HCT116 (cell line): ENCODE measurements around the gene ARHGAP19. TPM values are rescaled to one million over a fixed set of nuclear protein-coding genes. Genes with fewer than 3 reads are reported as not detected.

Experiments used
- ATAC-seq: fragments of 200-7000 bp; cut with Tn5 transposase; 2 replicates; pipeline ENCODE4 v1.9.1; 2020; ENCODE audit warnings: mild to moderate bottlenecking, moderate library complexity
- Bru-seq: library from RNA; stranded (reverse); fragments of 400-500 nt; gene quantifications from one replicate; lab custom pipeline; 2021; lab: Mats Ljungman, UMichigan
- BruChase-seq, 2 experiments: library from RNA; stranded (reverse); fragments of 400-500 nt; gene quantifications; one replicate each; lab custom pipeline; 2021; lab: Mats Ljungman, UMichigan
- BruUV-seq: library from RNA; stranded (reverse); fragments of 400-500 nt; replicated peaks from 2 replicates; lab custom pipeline; 2021; lab: Mats Ljungman, UMichigan
- CTCF ChIA-PET: fragments of 300-600 bp; sonication (Branson Sonifier 250); formaldehyde crosslinking; loops from one replicate; lab custom pipeline; 2021; ENCODE audit warnings: antibody characterized with exemption; lab: Charles Lee
- POLR2A ChIA-PET: fragments of 300-600, 350-600 bp; sonication (Branson Sonifier 250); formaldehyde crosslinking; loops from one replicate; lab custom pipeline; 2021; ENCODE audit warnings: antibody characterized with exemption; lab: Charles Lee
- RAD21 ChIA-PET, 2 experiments: fragments of 300-600 bp; sonication (Branson Sonifier 250); formaldehyde crosslinking; loops; one replicate each; lab custom pipeline; 2023; ENCODE audit warnings: low total read pairs in 2 of 2; ENCODE audit not compliant: uncharacterized antibody in 2 of 2, unreplicated experiment in 2 of 2, low non-redundant PET in 1 of 2; lab: Charles Lee
- DNase-seq: peaks from one replicate; pipeline ENCODE4 v3.0.0-alpha.2; 2010; ENCODE audit warnings: low read depth, low spot score
- H2AFZ ChIP-seq: fragments of 200-600 bp; shearing (Covaris generic), sonication (generic); 2 replicates; pipeline ENCODE4 v1.6.1; 2017; ENCODE audit warnings: low read depth, mixed run types, mixed read lengths, antibody characterized with exemption, low read length; ENCODE audit not compliant: poor library complexity, severe bottlenecking
- H3K27ac ChIP-seq: 2 replicates; pipeline ENCODE4 v1.5.1; 2012; ENCODE audit warnings: low read depth, low read length
- H3K27me3 ChIP-seq: fragments of 200-600 bp; sonication (generic); 2 replicates; pipeline ENCODE4 v1.6.1; 2016; ENCODE audit warnings: mixed run types, low read length, mixed read lengths; ENCODE audit not compliant: insufficient read depth
- H3K36me3 ChIP-seq, 2 experiments: fragments of 200-500 bp in 1 of 2; fragments of 200-600 bp in 1 of 2; sonication (Bioruptor generic) in 1 of 2; sonication (generic) in 1 of 2; 2 replicates each; pipeline versions ENCODE4 v1.5.1 to v1.6.1; 2014 to 2016; ENCODE audit warnings: low read length in 2 of 2, inconsistent platforms in 1 of 2, mixed read lengths in 1 of 2, mixed run types in 1 of 2; ENCODE audit not compliant: insufficient read depth in 2 of 2, control insufficient read depth in 1 of 2
- H3K4me1 ChIP-seq, 2 experiments: fragments of 200-600 bp in 1 of 2; sonication (generic) in 1 of 2; 2 replicates each; pipeline versions ENCODE4 v1.5.1 to v1.6.1; 2012 to 2017; ENCODE audit warnings: low read length in 2 of 2, inconsistent platforms in 1 of 2, mild to moderate bottlenecking in 1 of 2, mixed read lengths in 1 of 2, mixed run types in 1 of 2, moderate library complexity in 1 of 2; ENCODE audit not compliant: insufficient read depth in 2 of 2, control insufficient read depth in 1 of 2
- H3K4me2 ChIP-seq: fragments of 200-600 bp; sonication (generic); 2 replicates; pipeline ENCODE4 v1.6.1; 2017; ENCODE audit warnings: mixed run types, low read length, mixed read lengths
- H3K4me3 ChIP-seq, 2 experiments: fragments of 200-600 bp in 1 of 2; sonication (generic) in 1 of 2; replicated peaks in 1 of 2; 2 replicates each; pipeline ENCODE4 v1.5.1; 2011 to 2016; ENCODE audit warnings: low read length in 2 of 2, control low read depth in 1 of 2, low read depth in 1 of 2, mild to moderate bottlenecking in 1 of 2, mixed read lengths in 1 of 2, mixed run types in 1 of 2
- H3K79me2 ChIP-seq: fragments of 200-600 bp; sonication (generic); 2 replicates; pipeline ENCODE4 v1.6.1; 2017; ENCODE audit warnings: mild to moderate bottlenecking, mixed run types, low read length, moderate library complexity, mixed read lengths; ENCODE audit not compliant: insufficient read depth
- H3K9ac ChIP-seq: fragments of 200-600 bp; sonication (generic); 2 replicates; pipeline ENCODE4 v1.6.1; 2016; ENCODE audit warnings: low read length, mixed read lengths
- H3K9me2 ChIP-seq: fragments of 200-600 bp; sonication (generic), shearing (Covaris generic); 2 replicates; pipeline ENCODE4 v1.6.1; 2017; ENCODE audit warnings: mixed run types, mild to moderate bottlenecking, moderate library complexity; ENCODE audit not compliant: insufficient read depth
- H3K9me3 ChIP-seq, 2 experiments: fragments of 200-500 bp in 1 of 2; fragments of 200-600 bp in 1 of 2; sonication (Bioruptor generic) in 1 of 2; sonication (generic) in 1 of 2; 2 replicates each; pipeline ENCODE4 v1.6.1; 2014 to 2017; ENCODE audit warnings: low read length in 2 of 2, mixed read lengths in 2 of 2, inconsistent platforms in 1 of 2, low read depth in 1 of 2, mild to moderate bottlenecking in 1 of 2, mixed run types in 1 of 2, moderate library complexity in 1 of 2; ENCODE audit not compliant: control insufficient read depth in 1 of 2, insufficient read depth in 1 of 2
- H4K20me1 ChIP-seq: fragments of 200-600 bp; sonication (generic), shearing (Covaris generic); 2 replicates; pipeline ENCODE4 v1.6.1; 2017; ENCODE audit warnings: mixed run types, mild to moderate bottlenecking, moderate library complexity; ENCODE audit not compliant: insufficient read depth
- CBX3 ChIP-seq: IDR thresholded peaks from 2 replicates; pipeline ENCODE4 v1.6.1; 2012; ENCODE audit warnings: low read depth
- EGR1 ChIP-seq: IDR thresholded peaks from 2 replicates; pipeline ENCODE4 v1.6.1; 2012; ENCODE audit warnings: low read depth
- ELF1 ChIP-seq: IDR thresholded peaks from 2 replicates; pipeline ENCODE4 v1.6.1; 2012; ENCODE audit warnings: low read depth, borderline replicate concordance
- EZH2phosphoT487 ChIP-seq: fragments of 200-600 bp; IDR thresholded peaks from 2 replicates; pipeline ENCODE4 v1.6.1; 2018; ENCODE audit warnings: antibody characterized with exemption, borderline replicate concordance
- FOSL1 ChIP-seq: IDR thresholded peaks from 2 replicates; pipeline ENCODE4 v1.6.1; 2012; ENCODE audit warnings: low read depth
- JUND ChIP-seq: IDR thresholded peaks from 2 replicates; pipeline ENCODE4 v1.6.1; 2012
- POLR2A ChIP-seq: IDR thresholded peaks from 2 replicates; pipeline ENCODE4 v1.7.0; 2011; ENCODE audit warnings: borderline replicate concordance; ENCODE audit not compliant: insufficient read depth, insufficient read length; ENCODE audit errors: extremely low read depth
- POLR2AphosphoS5 ChIP-seq: IDR thresholded peaks from 2 replicates; pipeline ENCODE4 v1.6.1; 2011; ENCODE audit warnings: mild to moderate bottlenecking, low read depth, low read length, moderate library complexity
- RAD21 ChIP-seq: IDR thresholded peaks from 2 replicates; pipeline ENCODE4 v1.6.1; 2012; ENCODE audit warnings: low read depth, mild to moderate bottlenecking
- REST ChIP-seq: IDR thresholded peaks from 2 replicates; pipeline ENCODE4 v1.6.1; 2012; ENCODE audit warnings: low read depth
- SIN3A ChIP-seq: IDR thresholded peaks from 2 replicates; pipeline ENCODE4 v1.6.1; 2012; ENCODE audit warnings: low read depth
- SP1 ChIP-seq: IDR thresholded peaks from 2 replicates; pipeline ENCODE4 v1.6.1; 2012; ENCODE audit warnings: low read depth
- SRF ChIP-seq: IDR thresholded peaks from 2 replicates; pipeline ENCODE4 v1.6.1; 2012; ENCODE audit warnings: low read depth
- YY1 ChIP-seq: IDR thresholded peaks from 2 replicates; pipeline ENCODE4 v1.6.1; 2011; ENCODE audit warnings: low read length, low read depth, moderate library complexity, mild to moderate bottlenecking; ENCODE audit not compliant: insufficient replicate concordance; ENCODE audit errors: extremely low read depth
- ZFX ChIP-seq: fragments of 450-650 bp; IDR thresholded peaks from 2 replicates; pipeline ENCODE4 v1.6.1; 2017
- ZNF274 ChIP-seq: fragments of 200-500 bp; sonication (Bioruptor generic); IDR thresholded peaks from 2 replicates; pipeline ENCODE4 v1.6.1; 2014; ENCODE audit warnings: mild to moderate bottlenecking, low read depth, low read length, inconsistent platforms
- intact Hi-C: fragments of 100-400 bp; cut with micrococcal nuclease; formaldehyde crosslinking; loops from 2 replicates; pipeline ENCODE4 v1.10.0; 2022
- long read RNA-seq: library from polyadenylated mRNA; unstranded; transcript quantifications from one replicate; pipeline ENCODE4 v2.0.0, GENCODE V29; 2021; ENCODE audit not compliant: unreplicated experiment
- polyA plus RNA-seq: library from polyadenylated mRNA; unstranded; fragments of >200 nt; gene quantifications from 2 replicates; pipeline ENCODE4 v1.2.1, GENCODE V29; 2012; ENCODE audit warnings: missing spikeins
- total RNA-seq: library from RNA; stranded (reverse); gene quantifications from one replicate; pipeline ENCODE4 v1.2.1, GENCODE V29; 2021; ENCODE audit not compliant: unreplicated experiment
- TF ChIP-seq, protein P1 (sequence below): IDR thresholded peaks from 2 replicates; pipeline ENCODE4 v1.6.1; 2012
- TF ChIP-seq, protein P2 (sequence below): IDR thresholded peaks from 2 replicates; pipeline ENCODE4 v1.6.1; 2011; ENCODE audit warnings: mild to moderate bottlenecking, low read length, moderate library complexity; ENCODE audit not compliant: insufficient replicate concordance; ENCODE audit errors: extremely low read depth

Gene ARHGAP19, protein sequence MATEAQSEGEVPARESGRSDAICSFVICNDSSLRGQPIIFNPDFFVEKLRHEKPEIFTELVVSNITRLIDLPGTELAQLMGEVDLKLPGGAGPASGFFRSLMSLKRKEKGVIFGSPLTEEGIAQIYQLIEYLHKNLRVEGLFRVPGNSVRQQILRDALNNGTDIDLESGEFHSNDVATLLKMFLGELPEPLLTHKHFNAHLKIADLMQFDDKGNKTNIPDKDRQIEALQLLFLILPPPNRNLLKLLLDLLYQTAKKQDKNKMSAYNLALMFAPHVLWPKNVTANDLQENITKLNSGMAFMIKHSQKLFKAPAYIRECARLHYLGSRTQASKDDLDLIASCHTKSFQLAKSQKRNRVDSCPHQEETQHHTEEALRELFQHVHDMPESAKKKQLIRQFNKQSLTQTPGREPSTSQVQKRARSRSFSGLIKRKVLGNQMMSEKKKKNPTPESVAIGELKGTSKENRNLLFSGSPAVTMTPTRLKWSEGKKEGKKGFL
- 36.8 TPM for total RNA-seq
- 16.6 and 19.3 TPM in 2 replicates for polyA plus RNA-seq
- percentile 78 among the genes with signal in this experiment for Bru-seq, nascent RNA
- BruChase-seq, experiment 1, labeled RNA remaining after a 6-hour chase: percentile 99 among the genes with signal in this experiment
- BruChase-seq, experiment 2, labeled RNA remaining after a 2-hour chase: percentile 98 among the genes with signal in this experiment
- long read RNA-seq, full-length matches to known transcripts: 25 of 48 reads
- long read RNA-seq, partial matches to known transcripts: 4 of 48 reads
- long read RNA-seq, other reads (novel, unspliced or antisense): 19 of 48 reads

- H3K4me1 ChIP-seq: peaks cover 3 to 11% of the 10 kb centered on the region in 2 experiments; a peak in 2 of 4 replicates
- H3K9me2 ChIP-seq: no peaks in the 10 kb centered on the region
- no peaks in the 10 kb centered on the region for H3K27me3 ChIP-seq
- peak within 1 kb of the TSS; percentile 81 for H3K4me2 ChIP-seq
- ChIA-PET CTCF (interaction anchor here (3.1 kb wide), 1 partner anchor 14 kb away, joined by 15 read pairs; no protein-coding TSS in a partner anchor), RAD21 (no interaction called here), POLR2A (interaction anchor here (1.4 kb wide), 1 partner anchor 10 kb away, joined by 3 read pairs; no protein-coding TSS in a partner anchor)
- ATAC-seq (peak; percentile 96), DNase-seq (peak; percentile 98)
- peak within 1 kb of the TSS; percentile 82 for H2AFZ ChIP-seq
- peak within 1 kb of the TSS; percentile 83 for H3K9ac ChIP-seq
- intact Hi-C loops: loop anchor here (2.0 kb wide), 1 partner anchor 27 kb away; the partner anchor contains the start of gene FRAT1
- no peaks in the 10 kb centered on the region for H3K9me3 ChIP-seq
- H3K79me2 ChIP-seq: peaks cover 32% of the 10 kb centered on the region
- H4K20me1 ChIP-seq: no peaks in the 10 kb centered on the region
- no peaks in the 10 kb centered on the region; a peak in 1 of 4 replicates for H3K36me3 ChIP-seq
- H3K4me3 ChIP-seq: peak within 1 kb of the TSS; percentile 70 to 74
- H3K27ac ChIP-seq: peak within 1 kb of the TSS; percentile 92
- BruUV-seq: TSS peak; percentile 82
- TF ChIP-seq EZH2phosphoT487 (no peak), FOSL1 (no peak), CBX3 (no peak), JUND (no peak), YY1 (peak; percentile 87), REST (no peak), EGR1 (peak; percentile 86), POLR2A (peak; percentile 58), ZNF274 (no peak), SRF (no peak; the same call in 1 of the 2 replicates), SP1 (peak; percentile 98), RAD21 (no peak; the same call in 1 of the 2 replicates), ELF1 (no peak; the same call in 1 of the 2 replicates), SIN3A (peak; percentile 84; the same call in 1 of the 2 replicates), ZFX (peak; percentile 90), POLR2AphosphoS5 (peak; percentile 90)
- TF ChIP-seq, protein P1, sequence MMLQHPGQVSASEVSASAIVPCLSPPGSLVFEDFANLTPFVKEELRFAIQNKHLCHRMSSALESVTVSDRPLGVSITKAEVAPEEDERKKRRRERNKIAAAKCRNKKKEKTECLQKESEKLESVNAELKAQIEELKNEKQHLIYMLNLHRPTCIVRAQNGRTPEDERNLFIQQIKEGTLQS: no peak
- TF ChIP-seq, protein P2, sequence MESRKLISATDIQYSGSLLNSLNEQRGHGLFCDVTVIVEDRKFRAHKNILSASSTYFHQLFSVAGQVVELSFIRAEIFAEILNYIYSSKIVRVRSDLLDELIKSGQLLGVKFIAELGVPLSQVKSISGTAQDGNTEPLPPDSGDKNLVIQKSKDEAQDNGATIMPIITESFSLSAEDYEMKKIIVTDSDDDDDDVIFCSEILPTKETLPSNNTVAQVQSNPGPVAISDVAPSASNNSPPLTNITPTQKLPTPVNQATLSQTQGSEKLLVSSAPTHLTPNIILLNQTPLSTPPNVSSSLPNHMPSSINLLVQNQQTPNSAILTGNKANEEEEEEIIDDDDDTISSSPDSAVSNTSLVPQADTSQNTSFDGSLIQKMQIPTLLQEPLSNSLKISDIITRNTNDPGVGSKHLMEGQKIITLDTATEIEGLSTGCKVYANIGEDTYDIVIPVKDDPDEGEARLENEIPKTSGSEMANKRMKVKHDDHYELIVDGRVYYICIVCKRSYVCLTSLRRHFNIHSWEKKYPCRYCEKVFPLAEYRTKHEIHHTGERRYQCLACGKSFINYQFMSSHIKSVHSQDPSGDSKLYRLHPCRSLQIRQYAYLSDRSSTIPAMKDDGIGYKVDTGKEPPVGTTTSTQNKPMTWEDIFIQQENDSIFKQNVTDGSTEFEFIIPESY: no peak
These were observed at the start of gene ARHGAP19 for GRCh38 chr10:97292097-97292861. Gene ARHGAP19, minus strand, starts transcription at chr10:97292637. Its CDS starts 10 bp downstream, at chr10:97292627.
